PC-3 (cell line): ENCODE data around the gene TSPAN9. TPM values are rescaled to one million over a fixed set of nuclear protein-coding genes. Genes with fewer than 3 reads are reported as not detected.

ENCODE experiments used
- ATAC-seq: fragments of 200-7000 bp; cut with Tn5 transposase; 2 replicates; pipeline ENCODE4 v1.9.1; 2020; ENCODE audit warnings: mild to moderate bottlenecking, moderate library complexity
- BruUV-seq: library from RNA; stranded (reverse); fragments of 400-500 nt; replicated peaks from 2 replicates; lab custom pipeline; 2021; lab: Mats Ljungman, UMichigan
- CTCF ChIA-PET: fragments of 300-600 bp; sonication (Branson Sonifier 250); formaldehyde crosslinking; loops from one replicate; lab custom pipeline; 2022; ENCODE audit warnings: antibody characterized with exemption; lab: Charles Lee
- POLR2A ChIA-PET: fragments of 300-600 bp; sonication (Branson Sonifier 250); formaldehyde crosslinking; loops from one replicate; lab custom pipeline; 2022; ENCODE audit warnings: antibody characterized with exemption; ENCODE audit not compliant: unreplicated experiment; lab: Charles Lee
- DNase-seq: peaks from one replicate; pipeline ENCODE4 v3.0.0-alpha.2; 2015
- H2AFZ ChIP-seq: fragments of 300-600 bp; sonication (generic); 2 replicates; pipeline ENCODE4 v1.6.0; 2016; ENCODE audit warnings: antibody characterized with exemption, low read length
- H3F3A ChIP-seq: fragments of 300-600 bp; sonication (generic); one replicate; pipeline ENCODE4 v1.6.0; 2017; ENCODE audit warnings: antibody characterized with exemption, low read length, control low read depth, mild to moderate bottlenecking; ENCODE audit not compliant: unreplicated experiment
- H3K27ac ChIP-seq: fragments of 300-600 bp; sonication (generic); 2 replicates; pipeline ENCODE4 v1.5.1; 2016; ENCODE audit warnings: mild to moderate bottlenecking, low read length
- H3K27me3 ChIP-seq: fragments of 300-600 bp; sonication (generic); 2 replicates; pipeline ENCODE4 v1.6.1; 2016; ENCODE audit warnings: low read length, mixed read lengths
- H3K36me3 ChIP-seq: fragments of 300-600 bp; sonication (generic); 2 replicates; pipeline ENCODE4 v1.6.1; 2016; ENCODE audit warnings: low read depth, mixed run types, low read length, mixed read lengths
- H3K4me1 ChIP-seq: fragments of 300-600 bp; sonication (generic); 2 replicates; pipeline ENCODE4 v1.5.1; 2016; ENCODE audit warnings: low read length; ENCODE audit not compliant: insufficient read depth
- H3K4me2 ChIP-seq: fragments of 300-600 bp; sonication (generic); 2 replicates; pipeline ENCODE4 v1.6.0; 2016; ENCODE audit warnings: low read length
- H3K4me3 ChIP-seq: fragments of 300-600 bp; sonication (generic); 2 replicates; pipeline ENCODE4 v1.5.1; 2016; ENCODE audit warnings: mild to moderate bottlenecking, low read length, mixed read lengths
- H3K79me2 ChIP-seq: fragments of 300-600 bp; sonication (generic); 2 replicates; pipeline ENCODE4 v1.6.1; 2017; ENCODE audit warnings: low read length, mixed read lengths
- H3K9ac ChIP-seq: fragments of 300-600 bp; sonication (generic); 2 replicates; pipeline ENCODE4 v1.6.0; 2016; ENCODE audit warnings: mild to moderate bottlenecking, low read length
- H3K9me2 ChIP-seq: fragments of 300-600 bp; sonication (generic); replicated peaks from 2 replicates; pipeline ENCODE4 v1.6.1; 2016; ENCODE audit warnings: mixed run types, low read length, mixed read lengths
- H3K9me3 ChIP-seq: fragments of 300-600 bp; sonication (generic); 2 replicates; pipeline ENCODE4 v1.6.1; 2016; ENCODE audit warnings: low read length, mixed read lengths
- H4K20me1 ChIP-seq: fragments of 300-600 bp; sonication (generic); 2 replicates; pipeline ENCODE4 v1.6.1; 2016; ENCODE audit warnings: low read length, mixed read lengths
- CTCF ChIP-seq: fragments of 300-600 bp; sonication (generic); conservative IDR thresholded peaks from 2 replicates; pipeline ENCODE4 v1.5.1; 2017; ENCODE audit warnings: antibody characterized with exemption, low read depth, mild to moderate bottlenecking, low read length
- EZH2 ChIP-seq: fragments of 300-600 bp; sonication (generic); IDR thresholded peaks from one replicate; pipeline ENCODE4 v1.6.1; 2017; ENCODE audit warnings: antibody characterized with exemption, mild to moderate bottlenecking, low read length; ENCODE audit not compliant: unreplicated experiment
- EZH2phosphoT487 ChIP-seq: fragments of 300-600 bp; sonication (generic); IDR thresholded peaks from 2 replicates; pipeline ENCODE4 v1.6.1; 2018; ENCODE audit warnings: mild to moderate bottlenecking, antibody characterized with exemption, low read length, borderline replicate concordance
- intact Hi-C: fragments of 100-400 bp; cut with micrococcal nuclease; formaldehyde crosslinking; loops from 2 replicates; pipeline ENCODE4 v1.9.0; 2023
- total RNA-seq: library from RNA; depleted of rRNA; stranded (reverse); fragments of >200 nt; gene quantifications from 2 replicates; pipeline ENCODE4 v1.2.3, GENCODE V29; 2014

Gene TSPAN9
- total RNA-seq, 1 experiment from 2014 or later = 6.2 TPM

DNA sequence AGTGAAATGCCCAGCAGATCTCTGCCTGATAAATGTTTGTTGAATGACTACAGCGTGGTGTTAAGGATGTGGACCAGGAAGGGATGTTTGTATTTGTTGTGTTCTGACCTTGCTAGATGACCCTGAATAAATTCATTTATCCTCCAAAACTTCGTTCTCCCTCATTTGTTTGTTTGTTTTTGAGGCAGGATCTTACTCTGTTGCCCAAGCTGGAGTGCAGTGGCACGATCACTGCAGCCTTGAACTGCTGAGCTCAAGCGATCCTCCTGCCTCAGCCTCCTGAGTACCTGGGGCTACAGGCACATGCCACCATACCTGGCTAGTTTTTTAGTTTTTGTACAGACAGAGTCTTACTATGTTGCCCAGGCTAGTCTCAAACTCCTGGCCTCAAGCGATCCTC is 96.7 kb downstream of the TSPAN9 start:
- intact Hi-C loops = no loop called here
- Histone ChIP-seq H3K9me3 (no peaks in the 10 kb centered on the region), H3F3A (no peaks in the 10 kb centered on the region), H3K9me2 (no peaks in the 10 kb centered on the region), H4K20me1 (no peaks in the 10 kb centered on the region), H3K27me3 (no peaks in the 10 kb centered on the region), H3K4me3 (no peak overlapping the region), H3K36me3 (no peaks in the 10 kb centered on the region), H3K4me1 (peaks cover 30% of the 10 kb centered on the region), H3K9ac (no peak overlapping the region), H3K27ac (no peak overlapping the region), H3K4me2 (no peak overlapping the region), H3K79me2 (no peaks in the 10 kb centered on the region), H2AFZ (no peak overlapping the region)
- DNase-seq (no peak), ATAC-seq (no peak)
- ChIA-PET POLR2A (no interaction called here), CTCF (no interaction called here)
- TF ChIP-seq EZH2 = no peak
- TF ChIP-seq CTCF = no peak
- TF ChIP-seq EZH2phosphoT487 = no peak
- BruUV-seq = no TSS peak

- no peak overlapping the region for H3K4me2 ChIP-seq
- POLR2A ChIA-PET = no interaction called here
- no peak overlapping the region for H2AFZ ChIP-seq
- no peak overlapping the region for H3K9ac ChIP-seq
- no peaks in the 10 kb centered on the region for H4K20me1 ChIP-seq
- no peaks in the 10 kb centered on the region for H3K36me3 ChIP-seq
- CTCF ChIA-PET = no interaction called here
- H3K4me1 ChIP-seq = peaks cover 17% of the 10 kb centered on the region
- ATAC-seq (no peak), DNase-seq (no peak)
- H3K4me3 ChIP-seq = no peak overlapping the region
- no peaks in the 10 kb centered on the region for H3K9me2 ChIP-seq
- intact Hi-C loops = no loop called here
- H3K9me3 ChIP-seq = no peaks in the 10 kb centered on the region
- no peaks in the 10 kb centered on the region for H3K27me3 ChIP-seq
- H3K79me2 ChIP-seq = no peaks in the 10 kb centered on the region
- BruUV-seq = no TSS peak
- H3F3A ChIP-seq = no peaks in the 10 kb centered on the region
- no peak for TF ChIP-seq EZH2phosphoT487
- no peak for TF ChIP-seq EZH2
- TF ChIP-seq CTCF = no peak
- H3K27ac ChIP-seq = no peak overlapping the region
Observed at GRCh38 chr12:3175238-3175637, 98.1 kb downstream of the TSPAN9 start.

DNA sequence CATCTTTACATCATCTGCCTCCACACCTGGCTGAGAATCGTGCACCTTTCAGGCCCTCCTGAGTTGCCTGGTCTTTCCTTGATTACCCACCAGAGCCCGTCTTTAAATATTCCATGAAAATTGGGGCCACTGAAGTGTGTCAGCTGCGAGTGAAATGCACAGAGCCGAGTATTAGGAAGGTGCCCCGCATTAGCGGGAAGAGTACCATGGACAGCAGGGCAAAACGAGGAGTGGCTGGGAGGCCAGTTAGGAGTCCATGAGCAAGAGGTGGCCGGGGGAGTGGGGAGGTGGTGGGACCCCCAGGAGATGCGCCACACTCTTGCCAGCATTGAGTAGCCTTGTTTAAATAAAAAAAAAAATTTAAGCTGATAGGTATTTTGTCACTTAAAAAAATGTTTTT is 99.6 kb downstream of the TSPAN9 start:
- DNase-seq (no peak), ATAC-seq (no peak)
- Histone ChIP-seq H3K27ac (no peak overlapping the region), H3K4me3 (no peak overlapping the region), H4K20me1 (no peaks in the 10 kb centered on the region), H3K79me2 (no peaks in the 10 kb centered on the region), H3K9me3 (no peaks in the 10 kb centered on the region), H3K36me3 (no peaks in the 10 kb centered on the region), H3F3A (no peaks in the 10 kb centered on the region), H3K4me2 (no peak overlapping the region), H3K9me2 (no peaks in the 10 kb centered on the region), H3K4me1 (peaks cover 2% of the 10 kb centered on the region; the same call in 1 of the 2 replicates), H2AFZ (no peak overlapping the region), H3K27me3 (no peaks in the 10 kb centered on the region), H3K9ac (no peak overlapping the region)
- TF ChIP-seq EZH2 (no peak), EZH2phosphoT487 (no peak), CTCF (no peak)
- ChIA-PET CTCF (interaction anchor here (0.7 kb wide), 1 partner anchor 627 kb away, joined by 4 read pairs; no protein-coding TSS in a partner anchor), POLR2A (no interaction called here)
- intact Hi-C loops = no loop called here
- no TSS peak for BruUV-seq
